HG03521 (cell line): Measurements from ENCODE around the gene SDCCAG8.

Experiments used
- ATAC-seq: cut with Tn5 transposase; IDR thresholded peaks from one replicate; pipeline ENCODE4 v1.9.1; 2021; ENCODE audit warnings: mild to moderate bottlenecking, moderate library complexity; ENCODE audit not compliant: unreplicated experiment

SDCCAG8 gene

DNA sequence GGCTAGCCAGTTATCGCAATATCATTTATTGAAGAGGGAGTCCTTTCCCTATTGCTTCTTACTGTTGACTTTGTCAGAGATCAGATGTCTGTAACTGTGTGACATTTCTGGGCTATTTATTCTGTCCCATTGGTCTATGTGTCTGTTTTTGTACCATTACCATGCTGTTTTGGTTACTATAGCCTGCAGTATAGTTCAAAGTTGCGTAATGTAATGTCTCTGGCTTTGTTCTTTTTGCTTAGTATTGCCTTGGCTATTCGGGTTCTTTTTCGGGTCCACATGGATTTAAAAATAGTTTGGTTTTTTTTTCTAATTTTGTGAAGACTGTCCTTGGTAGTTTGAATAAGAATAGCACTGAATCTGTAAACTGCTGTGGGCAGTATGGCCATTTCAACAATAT is 273.7 kb downstream of the SDCCAG8 start:
- ATAC-seq, result no peak

DNA sequence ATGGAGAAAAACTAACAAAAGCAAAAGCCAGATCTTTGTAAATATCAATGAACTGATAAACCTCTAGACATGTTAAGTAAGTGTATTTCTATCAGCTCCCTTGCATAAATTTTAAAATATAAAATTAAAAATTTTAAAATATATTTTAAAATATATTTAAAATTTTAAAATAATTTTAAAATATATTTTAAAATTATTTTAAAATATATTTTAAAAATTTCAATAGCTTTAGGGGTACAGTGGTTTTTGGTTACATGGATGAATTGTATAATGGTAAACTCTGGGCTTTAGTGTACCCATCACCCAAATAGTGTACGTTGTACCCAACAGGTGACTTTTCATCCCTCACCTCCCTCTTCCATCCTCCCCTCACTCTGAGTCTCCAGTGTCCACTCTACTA is 279.2 kb downstream of the SDCCAG8 start:
- no peak for ATAC-seq

DNA sequence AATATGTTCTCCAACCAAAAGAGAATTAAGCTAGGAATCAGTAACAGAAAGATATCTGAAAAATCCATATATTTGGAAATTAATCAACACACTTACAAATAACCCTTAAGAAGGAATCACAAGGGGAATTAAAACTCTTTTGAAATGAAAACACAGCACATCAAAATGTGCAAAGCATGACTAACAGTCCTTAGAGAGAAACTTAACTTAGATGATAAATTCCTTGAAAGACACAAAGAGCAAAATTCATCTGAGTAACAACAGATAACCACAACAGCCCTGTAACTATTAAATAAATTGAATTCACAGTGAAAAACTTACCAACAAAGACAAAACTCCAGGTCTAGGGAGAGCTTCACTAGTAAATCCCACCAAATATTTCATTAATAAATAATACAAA is 283.8 kb downstream of the SDCCAG8 start:
- no peak for ATAC-seq

DNA sequence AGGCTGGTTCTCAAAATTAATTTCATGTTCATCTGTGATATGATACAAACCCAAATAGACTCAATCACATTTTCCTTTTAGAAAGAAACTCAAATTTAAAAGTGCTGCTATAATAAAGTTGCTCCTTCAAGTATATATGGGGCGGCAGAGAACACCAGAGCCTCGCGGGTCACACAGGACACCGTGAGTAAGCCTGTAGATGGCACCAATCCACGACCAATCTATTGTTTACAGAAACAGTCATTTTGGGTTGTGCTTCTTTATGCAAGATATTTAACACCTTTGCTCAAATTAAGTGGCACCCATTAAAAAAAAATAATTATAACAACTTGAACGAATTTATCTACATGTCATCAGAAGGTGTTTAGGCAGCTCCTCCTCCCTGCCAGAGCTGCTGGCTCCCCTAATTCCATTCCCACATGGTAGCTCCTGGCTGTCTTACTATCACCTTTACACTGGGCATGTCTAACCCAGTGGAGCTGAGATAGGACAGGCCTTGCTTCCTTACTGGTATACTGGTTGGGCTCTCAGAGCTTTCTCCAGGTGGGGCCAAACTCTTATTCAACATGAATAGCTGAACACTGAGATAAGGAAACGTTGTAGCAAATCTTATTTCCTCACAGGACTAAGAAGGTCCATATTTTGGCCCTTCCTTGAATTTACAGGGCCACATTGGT is 287.0 kb downstream of the SDCCAG8 start:
- ATAC-seq, result no peak

DNA sequence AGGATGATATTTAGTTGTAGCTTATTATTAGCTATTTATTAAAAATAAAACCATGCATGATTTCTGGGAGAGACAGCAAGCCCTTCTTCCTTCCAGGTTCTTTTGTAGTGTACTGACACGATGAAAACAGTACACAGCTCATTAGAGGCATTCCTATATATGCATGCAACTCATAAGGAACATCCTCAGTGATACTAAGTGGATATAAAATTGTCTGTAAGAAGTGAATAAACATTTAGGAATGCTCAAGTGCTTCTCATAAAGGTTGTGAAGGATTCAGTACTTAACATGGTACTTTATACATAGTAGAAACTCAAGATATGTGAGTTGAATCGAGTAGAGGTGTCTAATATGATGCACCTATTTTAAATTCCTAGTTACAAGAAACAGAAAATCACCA is 287.7 kb downstream of the SDCCAG8 start:
- ATAC-seq, result no peak

DNA sequence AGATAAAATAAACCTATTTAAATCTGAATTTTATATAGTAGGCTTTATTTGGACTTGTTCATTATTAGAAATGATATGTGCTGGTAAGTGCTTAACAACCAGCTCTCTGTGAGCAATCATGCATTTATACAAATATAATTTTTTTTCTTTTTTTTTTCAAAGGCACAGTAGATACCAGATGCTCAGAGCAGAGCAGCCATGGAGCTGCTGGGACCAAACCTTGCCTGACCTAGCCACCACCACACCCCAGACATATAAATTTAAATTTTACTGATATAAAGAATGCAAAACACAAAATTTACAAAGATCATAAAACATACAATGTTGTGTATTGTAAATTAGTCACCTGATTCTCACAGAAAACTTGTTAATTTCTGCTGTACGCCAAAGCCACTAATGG is 290.6 kb downstream of the SDCCAG8 start:
- no peak for ATAC-seq

DNA sequence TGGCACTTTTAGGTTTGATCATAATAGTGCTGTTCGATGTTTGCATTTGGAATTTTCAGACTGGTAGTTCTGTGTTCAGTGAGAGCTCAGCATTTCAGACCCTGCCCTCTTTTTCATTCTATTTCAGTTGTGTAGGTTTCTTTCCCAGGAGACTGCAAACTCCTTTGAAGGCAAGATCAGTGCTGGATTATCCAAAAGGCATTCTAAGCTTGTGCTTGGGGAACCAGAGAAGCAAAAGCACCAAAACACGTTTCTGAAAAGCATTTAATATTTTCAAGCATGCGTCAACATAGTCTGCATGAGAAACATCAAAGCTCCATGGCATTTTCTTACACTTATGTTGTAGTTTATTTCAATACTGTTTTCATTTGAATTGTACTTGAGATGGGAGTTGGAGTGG is 292.1 kb downstream of the SDCCAG8 start:
- no peak for ATAC-seq

DNA sequence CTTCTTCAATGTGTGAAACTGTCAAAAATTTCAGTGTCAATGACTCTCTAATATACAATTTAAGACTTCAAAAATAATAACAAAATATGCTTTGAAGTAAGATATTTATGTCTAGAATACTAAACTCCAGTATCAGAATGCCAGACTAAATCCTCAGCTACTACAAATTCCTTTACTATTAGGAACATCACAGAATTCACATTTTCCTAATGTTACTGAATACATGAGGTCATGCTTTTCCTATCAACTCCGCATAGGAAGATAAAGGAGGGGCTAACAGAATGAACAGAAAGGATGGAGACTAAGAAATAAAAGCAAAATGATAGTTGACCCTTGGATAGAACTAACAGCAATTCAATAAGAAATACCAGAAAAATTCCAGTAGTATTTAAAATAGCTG is 292.7 kb downstream of the SDCCAG8 start:
- ATAC-seq, result no peak

DNA sequence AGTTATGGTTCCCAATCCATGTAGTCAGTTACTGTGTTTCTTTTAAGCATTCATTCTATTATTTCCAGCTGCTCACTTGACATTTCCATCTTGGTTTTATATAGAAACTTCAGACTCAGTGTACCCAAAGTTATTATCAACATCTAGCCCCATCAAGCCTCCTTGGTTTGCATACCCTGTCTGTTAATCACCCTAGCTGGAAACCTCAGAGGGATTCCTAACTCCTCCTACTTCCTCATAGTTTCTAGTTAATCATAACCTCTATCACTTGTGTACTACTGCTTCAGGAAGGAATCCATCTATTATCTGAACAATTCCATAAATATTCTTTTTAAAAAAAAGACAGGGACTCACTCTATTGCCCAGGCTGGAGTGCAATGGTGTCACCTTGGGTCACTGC is 293.3 kb downstream of the SDCCAG8 start:
- ATAC-seq, result no peak
